Activated CD8-positive, alpha-beta T cell treated with anti-CD3 and anti-CD28 coated beads for 36 hours (primary cell): Measurements from ENCODE around the gene KIRREL3. TPM values are rescaled to one million over a fixed set of nuclear protein-coding genes. Genes with fewer than 3 reads are reported as not detected.

Source experiments
- ATAC-seq: fragments of 200-7000 bp; cut with Tn5 transposase; one replicate; pipeline ENCODE4 v1.10.0; 2021; ENCODE audit warnings: mild to moderate bottlenecking, moderate library complexity
- CTCF ChIA-PET: fragments of 350-600 bp; sonication (Branson Sonifier 250); formaldehyde crosslinking; loops from one replicate; lab custom pipeline; 2021; ENCODE audit warnings: antibody characterized with exemption; lab: Charles Lee
- POLR2A ChIA-PET: fragments of 350-600 bp; sonication (Branson Sonifier 250); formaldehyde crosslinking; loops from one replicate; lab custom pipeline; 2021; ENCODE audit warnings: antibody characterized with exemption; lab: Charles Lee
- DNase-seq: peaks from one replicate; pipeline ENCODE4 v3.0.0-alpha.2; 2020
- H3K27ac Mint-ChIP-seq: one replicate; pipeline ENCODE4 v1.8.0; 2021; ENCODE audit warnings: mild to moderate bottlenecking, mixed read lengths
- H3K27me3 Mint-ChIP-seq: one replicate; pipeline ENCODE4 v1.8.0; 2021; ENCODE audit warnings: mixed read lengths
- H3K36me3 Mint-ChIP-seq: one replicate; pipeline ENCODE4 v1.8.0; 2021; ENCODE audit warnings: low read depth, mixed read lengths
- H3K4me1 Mint-ChIP-seq: one replicate; pipeline ENCODE4 v1.8.0; 2021; ENCODE audit warnings: low read depth, mixed read lengths
- H3K4me3 Mint-ChIP-seq: one replicate; pipeline ENCODE4 v1.8.0; 2021; ENCODE audit warnings: mild to moderate bottlenecking, moderate library complexity, mixed read lengths
- H3K9me3 Mint-ChIP-seq: one replicate; pipeline ENCODE4 v1.8.0; 2021; ENCODE audit warnings: mixed read lengths
- CTCF ChIP-seq: fragments of 200-600 bp; IDR thresholded peaks from one replicate; pipeline ENCODE4 v1.8.0; 2022; ENCODE audit warnings: antibody characterized with exemption, mild to moderate bottlenecking
- intact Hi-C: fragments of 100-400 bp; cut with micrococcal nuclease; formaldehyde crosslinking; loops from one replicate; pipeline ENCODE4 v1.10.0; 2022
- total RNA-seq, 2 experiments: library from RNA; stranded (reverse); gene quantifications; one replicate each; pipeline ENCODE4 v1.2.3, GENCODE V29; 2021

Gene KIRREL3
- total RNA-seq, 2 experiments from 2014 or later, result not detected

DNA sequence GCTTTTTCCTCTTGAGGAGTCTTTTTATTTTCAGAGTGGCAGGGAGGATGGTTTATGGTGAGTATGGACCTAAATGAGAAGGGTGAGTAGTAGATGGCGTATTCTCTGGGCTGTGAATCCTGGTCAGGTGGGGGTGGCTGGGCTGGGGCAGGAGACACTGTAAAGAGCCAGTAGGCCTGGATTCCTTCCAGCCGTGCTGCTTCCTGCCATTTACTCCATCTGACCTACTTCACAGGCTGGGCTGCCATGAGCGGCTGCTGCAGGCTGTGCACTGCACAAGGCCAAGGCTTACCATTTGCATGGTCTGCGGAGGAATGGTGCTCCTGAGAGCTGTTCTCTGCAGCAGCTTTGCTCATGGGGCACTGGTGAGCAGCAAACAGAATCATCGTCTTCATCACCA, 297.6 kb downstream of the KIRREL3 start:
- no peaks in the 10 kb centered on the region for H3K9me3 Mint-ChIP-seq
- H3K4me1 Mint-ChIP-seq, result no peaks in the 10 kb centered on the region
- ChIA-PET POLR2A (no interaction called here), CTCF (interaction anchor here (0.9 kb wide), 1 partner anchor 1141 kb away, joined by 3 read pairs; no protein-coding TSS in a partner anchor)
- intact Hi-C loops, result no loop called here
- no peak for ATAC-seq
- DNase-seq, result no peak
- TF ChIP-seq CTCF, result no peak
- H3K4me3 Mint-ChIP-seq, result no peak overlapping the region
- H3K27ac Mint-ChIP-seq, result no peak overlapping the region
- no peaks in the 10 kb centered on the region for H3K36me3 Mint-ChIP-seq
- H3K27me3 Mint-ChIP-seq, result peaks cover 1% of the 10 kb centered on the region

DNA sequence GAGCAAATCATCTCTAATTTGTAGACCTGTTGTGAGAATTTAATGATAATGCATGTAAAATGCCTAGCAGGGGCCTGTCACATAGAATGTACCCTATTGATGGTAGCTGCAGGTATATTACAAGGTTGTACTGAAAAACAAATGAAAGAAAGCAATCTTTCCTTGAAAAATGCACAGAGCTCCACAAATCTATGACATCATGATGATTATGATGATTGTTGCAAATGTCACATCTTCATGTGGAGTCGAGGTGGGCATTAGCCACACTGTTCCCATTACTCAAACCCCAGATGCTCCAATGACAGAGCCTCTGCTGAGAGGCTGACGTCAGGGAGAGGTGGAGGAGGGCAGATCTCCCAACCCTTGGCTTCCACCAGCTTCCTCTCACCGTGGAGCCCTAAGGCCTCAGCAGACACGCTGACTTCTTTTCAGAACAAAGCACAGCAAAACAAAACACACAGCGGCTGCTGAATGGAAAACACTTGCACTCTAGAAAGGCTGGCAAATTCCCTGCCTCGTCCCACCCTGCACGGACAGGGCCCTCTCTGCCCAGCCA, 298.3 kb downstream of the KIRREL3 start:
- intact Hi-C loops, result no loop called here

GRCh38 chr11:126701520-126701897, 299.1 kb downstream of the KIRREL3 start:
- intact Hi-C loops, result no loop called here
- H3K4me3 Mint-ChIP-seq, result no peak overlapping the region
- no peak overlapping the region for H3K27ac Mint-ChIP-seq
- no peak for DNase-seq
- ChIA-PET POLR2A (no interaction called here), CTCF (interaction anchor here (0.8 kb wide), 1 partner anchor 220 kb away, joined by 4 read pairs; no protein-coding TSS in a partner anchor)
- H3K4me1 Mint-ChIP-seq, result no peaks in the 10 kb centered on the region
- ATAC-seq, result no peak
- H3K9me3 Mint-ChIP-seq, result no peaks in the 10 kb centered on the region
- H3K27me3 Mint-ChIP-seq, result no peaks in the 10 kb centered on the region
- TF ChIP-seq CTCF, result no peak
- no peaks in the 10 kb centered on the region for H3K36me3 Mint-ChIP-seq

More for the DNA sequence above, 298.3 kb downstream of the KIRREL3 start:
- no peaks in the 10 kb centered on the region for H3K36me3 Mint-ChIP-seq
- no peak for TF ChIP-seq CTCF
- ChIA-PET POLR2A (no interaction called here), CTCF (interaction anchor here (0.9 kb wide), 1 partner anchor 1141 kb away, joined by 3 read pairs; no protein-coding TSS in a partner anchor)
- no peaks in the 10 kb centered on the region for H3K4me1 Mint-ChIP-seq
- no peaks in the 10 kb centered on the region for H3K9me3 Mint-ChIP-seq
- no peak overlapping the region for H3K27ac Mint-ChIP-seq
- DNase-seq (no peak), ATAC-seq (no peak)
- H3K4me3 Mint-ChIP-seq, result no peak overlapping the region
- H3K27me3 Mint-ChIP-seq, result peaks cover under 1% of the 10 kb centered on the region

DNA sequence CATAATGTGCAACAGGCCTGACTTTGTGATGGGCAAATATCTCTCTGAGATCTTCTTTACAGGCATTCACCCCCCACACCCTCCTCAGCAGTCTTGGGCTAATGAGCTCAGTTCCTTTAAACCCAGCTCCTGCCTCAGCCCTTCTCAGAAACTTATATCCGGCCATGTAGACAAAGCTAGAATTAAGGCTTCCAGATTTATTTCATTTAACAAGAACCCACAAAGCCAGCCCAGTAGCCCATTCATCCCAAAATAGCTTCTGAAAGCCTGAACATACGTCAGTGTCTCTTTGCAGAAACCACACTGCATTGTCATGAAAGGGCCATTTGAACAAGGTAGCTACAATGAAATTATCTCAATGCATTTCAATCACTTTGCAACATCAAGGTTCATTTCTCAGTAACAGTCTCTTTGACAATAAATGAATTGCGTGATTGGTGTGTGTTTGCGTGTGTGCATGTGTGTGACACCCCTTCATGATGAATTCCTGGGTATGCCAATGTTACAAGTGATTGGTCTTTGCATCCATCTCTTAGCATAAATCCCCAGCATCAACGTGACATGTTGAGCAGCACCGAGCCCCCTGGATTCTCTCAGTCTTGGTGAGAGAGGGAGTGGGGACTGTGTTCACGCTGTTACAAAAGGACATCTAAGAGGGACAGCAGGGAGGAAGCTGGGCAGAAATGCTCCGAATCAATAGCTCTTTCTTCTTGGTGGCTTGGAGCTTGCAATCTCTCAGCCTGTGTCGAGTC, 299.6 kb downstream of the KIRREL3 start:
- Mint-ChIP-seq H3K27ac (no peak overlapping the region), H3K27me3 (no peaks in the 10 kb centered on the region), H3K9me3 (no peaks in the 10 kb centered on the region), H3K36me3 (no peaks in the 10 kb centered on the region), H3K4me1 (no peaks in the 10 kb centered on the region), H3K4me3 (no peak overlapping the region)
- intact Hi-C loops, result no loop called here
- CTCF ChIA-PET, result interaction anchor here (0.8 kb wide), 1 partner anchor 220 kb away, joined by 4 read pairs; no protein-coding TSS in a partner anchor
- ATAC-seq (no peak), DNase-seq (no peak)
- TF ChIP-seq CTCF, result no peak
- POLR2A ChIA-PET, result no interaction called here

GRCh38 chr11:126698576-126698975, 302.0 kb downstream of the KIRREL3 start:
- H3K4me1 Mint-ChIP-seq, result no peaks in the 10 kb centered on the region
- ATAC-seq, result no peak
- H3K9me3 Mint-ChIP-seq, result no peaks in the 10 kb centered on the region
- ChIA-PET POLR2A (no interaction called here), CTCF (no interaction called here)
- DNase-seq, result no peak
- no peaks in the 10 kb centered on the region for H3K27me3 Mint-ChIP-seq
- H3K36me3 Mint-ChIP-seq, result no peaks in the 10 kb centered on the region
- H3K27ac Mint-ChIP-seq, result no peak overlapping the region
- no peak for TF ChIP-seq CTCF
- no peak overlapping the region for H3K4me3 Mint-ChIP-seq
- intact Hi-C loops, result no loop called here
